IMR-90 (cell line): ENCODE results near the gene MAPRE3.

Experiments
- CTCF ChIP-seq: conservative IDR thresholded peaks from 2 replicates; pipeline ENCODE4 v1.5.1; 2012; ENCODE audit warnings: mild to moderate bottlenecking, low read depth, low read length, improper control_type of control experiment
- ELK1 ChIP-seq: fragments of 150-350 bp; IDR thresholded peaks from 2 replicates; pipeline ENCODE4 v1.6.1; 2016; ENCODE audit warnings: low read depth, mild to moderate bottlenecking, low read length, moderate library complexity, borderline replicate concordance
- MXI1 ChIP-seq: IDR thresholded peaks from 2 replicates; pipeline ENCODE4 v1.6.1; 2012; ENCODE audit warnings: low read depth, mild to moderate bottlenecking, low read length, moderate library complexity, borderline replicate concordance
- POLR2A ChIP-seq: IDR thresholded peaks from 2 replicates; pipeline ENCODE4 v1.6.1; 2012; ENCODE audit warnings: mild to moderate bottlenecking, low read depth, low read length
- RFX5 ChIP-seq: IDR thresholded peaks from 2 replicates; pipeline ENCODE4 v1.8.0; 2012; ENCODE audit warnings: low read depth, mild to moderate bottlenecking, low read length, moderate library complexity

- TF ChIP-seq CTCF (no peak), POLR2A (no peak), RFX5 (no peak), ELK1 (no peak), MXI1 (no peak)
Observed at GRCh38 chr2:27009716-27010115, 39.3 kb downstream of the MAPRE3 start.
